H9 (cell line): Measurements from ENCODE around the gene KBTBD13. TPM values are rescaled to one million over a fixed set of nuclear protein-coding genes. Genes with fewer than 3 reads are reported as not detected.

ENCODE experiments used
- DNase-seq: peaks from one replicate; pipeline ENCODE4 v3.0.0-alpha.2; 2017
- H2AFZ ChIP-seq: one replicate; pipeline ENCODE4 v1.6.1; 2013; ENCODE audit warnings: mild to moderate bottlenecking, low read length, control low read depth, moderate library complexity
- H2AK5ac ChIP-seq: 2 replicates; pipeline ENCODE4 v1.6.1; 2013; ENCODE audit warnings: low read length, control low read depth, mixed read lengths; ENCODE audit not compliant: insufficient read length
- H2BK120ac ChIP-seq: one replicate; pipeline ENCODE4 v1.6.1; 2013; ENCODE audit warnings: low read depth, mild to moderate bottlenecking, low read length, control low read depth, inconsistent platforms; ENCODE audit not compliant: poor library complexity, severe bottlenecking
- H2BK12ac ChIP-seq: 2 replicates; pipeline ENCODE4 v1.6.1; 2013; ENCODE audit warnings: low read length, control low read depth, mixed read lengths, low read depth; ENCODE audit not compliant: insufficient read length
- H2BK15ac ChIP-seq: 2 replicates; pipeline ENCODE4 v1.6.1; 2013; ENCODE audit warnings: low read depth, low read length, control low read depth
- H2BK20ac ChIP-seq: one replicate; pipeline ENCODE4 v1.6.1; 2013; ENCODE audit warnings: low read depth, mild to moderate bottlenecking, low read length, control low read depth, inconsistent platforms; ENCODE audit not compliant: poor library complexity, severe bottlenecking
- H2BK5ac ChIP-seq: 2 replicates; pipeline ENCODE4 v1.6.1; 2013; ENCODE audit warnings: low read length, control low read depth, mixed read lengths; ENCODE audit not compliant: insufficient read length
- H3K14ac ChIP-seq: 2 replicates; pipeline ENCODE4 v1.6.1; 2013; ENCODE audit warnings: low read length, control low read depth; ENCODE audit not compliant: insufficient read depth
- H3K18ac ChIP-seq: 2 replicates; pipeline ENCODE4 v1.6.1; 2013; ENCODE audit warnings: low read depth, mild to moderate bottlenecking, mixed read lengths, low read length, control low read depth; ENCODE audit not compliant: insufficient read length
- H3K23ac ChIP-seq: 2 replicates; pipeline ENCODE4 v1.6.1; 2013; ENCODE audit warnings: low read length, control low read depth, mixed read lengths, low read depth; ENCODE audit not compliant: insufficient read length
- H3K23me2 ChIP-seq: 2 replicates; pipeline ENCODE4 v1.6.1; 2013; ENCODE audit warnings: low read depth, mild to moderate bottlenecking, mixed read lengths, low read length, control low read depth; ENCODE audit not compliant: insufficient read length, poor library complexity, severe bottlenecking
- H3K27ac ChIP-seq: 2 replicates; pipeline ENCODE4 v1.5.1; 2013; ENCODE audit warnings: low read length, control low read depth, mixed read lengths, low read depth; ENCODE audit not compliant: insufficient read length
- H3K27me3 ChIP-seq: 2 replicates; pipeline ENCODE4 v1.6.1; 2013; ENCODE audit warnings: low read length, control low read depth, inconsistent platforms; ENCODE audit not compliant: insufficient read depth
- H3K4ac ChIP-seq: 2 replicates; pipeline ENCODE4 v1.6.1; 2013; ENCODE audit warnings: low read depth, mild to moderate bottlenecking, control low read depth, inconsistent platforms, low read length, moderate library complexity
- H3K4me1 ChIP-seq: 2 replicates; pipeline ENCODE4 v1.6.1; 2013; ENCODE audit warnings: low read length, control low read depth, inconsistent platforms; ENCODE audit not compliant: insufficient read depth
- H3K4me2 ChIP-seq: 2 replicates; pipeline ENCODE4 v1.6.1; 2013; ENCODE audit warnings: low read length, control low read depth, mixed read lengths; ENCODE audit not compliant: insufficient read length, insufficient read depth
- H3K56ac ChIP-seq: 2 replicates; pipeline ENCODE4 v1.6.1; 2013; ENCODE audit warnings: low read depth, mild to moderate bottlenecking, mixed read lengths, low read length, control low read depth; ENCODE audit not compliant: insufficient read length
- H3K79me1 ChIP-seq: 2 replicates; pipeline ENCODE4 v1.6.1; 2013; ENCODE audit warnings: low read depth, mild to moderate bottlenecking, moderate library complexity, low read length, control low read depth, inconsistent platforms; ENCODE audit not compliant: insufficient read depth, poor library complexity, severe bottlenecking
- H3K79me2 ChIP-seq: 2 replicates; pipeline ENCODE4 v1.6.1; 2013; ENCODE audit warnings: low read length, control low read depth, inconsistent platforms; ENCODE audit not compliant: insufficient read depth
- H3K9ac ChIP-seq: 2 replicates; pipeline ENCODE4 v1.6.1; 2013; ENCODE audit warnings: low read length, control low read depth, mixed read lengths; ENCODE audit not compliant: insufficient read length; ENCODE audit errors: extremely low read depth
- H3K9me3 ChIP-seq: one replicate; pipeline ENCODE4 v1.6.1; 2013; ENCODE audit warnings: low read depth, low read length, inconsistent platforms; ENCODE audit not compliant: control insufficient read depth
- H3T11ph ChIP-seq: one replicate; pipeline ENCODE4 v1.6.1; 2013; ENCODE audit warnings: mild to moderate bottlenecking, low read length, control low read depth, inconsistent platforms
- H4K20me1 ChIP-seq: one replicate; pipeline ENCODE4 v1.6.1; 2013; ENCODE audit not compliant: control insufficient read depth, insufficient read length, insufficient read depth
- H4K5ac ChIP-seq: 2 replicates; pipeline ENCODE4 v1.6.1; 2013; ENCODE audit warnings: low read depth, mild to moderate bottlenecking, mixed read lengths, low read length, control low read depth; ENCODE audit not compliant: insufficient read length
- H4K8ac ChIP-seq: replicated peaks from 2 replicates; pipeline ENCODE4 v1.6.1; 2013; ENCODE audit warnings: low read length, control low read depth, mixed read lengths, low read depth; ENCODE audit not compliant: insufficient read length
- H4K91ac ChIP-seq: 2 replicates; pipeline ENCODE4 v1.6.1; 2013; ENCODE audit warnings: low read depth, mild to moderate bottlenecking, moderate library complexity, mixed read lengths, low read length, control low read depth; ENCODE audit not compliant: insufficient read length
- H3K27ac Mint-ChIP-seq, 3 experiments: 2 replicates in 2 of 3; 3 replicates in 1 of 3; pipeline ENCODE4 v1.8.0; 2020 to 2021; ENCODE audit warnings: mixed read lengths in 3 of 3, mild to moderate bottlenecking in 1 of 3, moderate library complexity in 1 of 3
- H3K27me3 Mint-ChIP-seq: 2 replicates; pipeline ENCODE4 v1.8.0; 2021; ENCODE audit warnings: low read depth, mild to moderate bottlenecking, moderate library complexity, mixed read lengths
- H3K36me3 Mint-ChIP-seq, 3 experiments: 2 replicates in 2 of 3; 3 replicates in 1 of 3; pipeline ENCODE4 v1.8.0; 2020 to 2021; ENCODE audit warnings: low read depth in 3 of 3, mixed read lengths in 3 of 3; ENCODE audit not compliant: insufficient read depth in 1 of 3
- H3K4me1 Mint-ChIP-seq, 2 experiments: 2 replicates each; pipeline ENCODE4 v1.8.0; 2020; ENCODE audit warnings: mixed read lengths in 2 of 2
- H3K4me3 Mint-ChIP-seq, 2 experiments: 2 replicates in 1 of 2; 3 replicates in 1 of 2; pipeline ENCODE4 v1.8.0; 2020 to 2021; ENCODE audit warnings: mild to moderate bottlenecking in 2 of 2, mixed read lengths in 2 of 2, moderate library complexity in 1 of 2
- H3K9me3 Mint-ChIP-seq, 2 experiments: 2 replicates in 1 of 2; 3 replicates in 1 of 2; pipeline ENCODE4 v1.8.0; 2020; ENCODE audit warnings: mild to moderate bottlenecking in 2 of 2, mixed read lengths in 2 of 2, moderate library complexity in 1 of 2
- CTCF ChIP-seq: fragments of 200-600 bp; sonication (generic); conservative IDR thresholded peaks from 3 replicates; pipeline ENCODE4 v1.8.0; 2021; ENCODE audit warnings: antibody characterized with exemption, mild to moderate bottlenecking
- WGBS: extraction: QIAGEN DNeasy Blood & Tissue Kit; methylation state at CpG from one replicate; pipeline ENCODE4 v1.1.7; 2013; ENCODE audit warnings: missing lambda C conversion rate, low lambda C conversion rate, mixed read lengths; ENCODE audit not compliant: insufficient read length; ENCODE audit errors: extremely low coverage; 5-methylcytosine and 5-hydroxymethylcytosine counted together
- total RNA-seq: library from RNA; stranded (reverse); gene quantifications from 2 replicates; pipeline ENCODE4 v1.2.1, GENCODE V29; 2021

The KBTBD13 gene
- total RNA-seq, 1 experiment from 2014 or later = not detected

GRCh38 chr15:65100442-65100841 is 23.9 kb downstream of the KBTBD13 start:
- Mint-ChIP-seq H3K4me3 (no peak overlapping the region), H3K4me1 (peaks cover 4% of the 10 kb centered on the region in 2 experiments; a peak in 3 of 4 replicates), H3K36me3 (peaks cover 3 to 18% (median 8%) of the 10 kb centered on the region in 3 experiments; a peak in 6 of 7 replicates), H3K9me3 (no peaks in the 10 kb centered on the region), H3K27me3 (no peaks in the 10 kb centered on the region), H3K27ac (no peak overlapping the region)
- Histone ChIP-seq H3K9me3 (no peaks in the 10 kb centered on the region), H2BK5ac (no peak overlapping the region), H2BK12ac (no peak overlapping the region), H2AFZ (no peak overlapping the region), H3K23me2 (peaks cover 3% of the 10 kb centered on the region), H4K5ac (no peak overlapping the region), H4K20me1 (no peaks in the 10 kb centered on the region), H3K18ac (no peak overlapping the region), H3T11ph (no peak overlapping the region), H3K27ac (no peak overlapping the region), H3K79me1 (no peaks in the 10 kb centered on the region), H3K23ac (no peak overlapping the region), H4K8ac (no peak overlapping the region), H3K56ac (no peak overlapping the region), H3K9ac (no peak overlapping the region), H3K79me2 (no peaks in the 10 kb centered on the region), H3K4me1 (no peaks in the 10 kb centered on the region), H3K14ac (no peak overlapping the region), H2AK5ac (no peak overlapping the region), H3K4ac (no peak overlapping the region), H3K27me3 (no peaks in the 10 kb centered on the region), H4K91ac (no peak overlapping the region), H2BK15ac (no peak overlapping the region), H2BK20ac (no peak overlapping the region), H2BK120ac (no peak overlapping the region), H3K4me2 (no peak overlapping the region)
- TF ChIP-seq CTCF = no peak
- DNase-seq = no peak
- no CpG with 5 or more reads among the region's 7 CpGs for WGBS
